Raji (cell line): Measurements from ENCODE around the gene CERS6.

Experiments
- POLR2A ChIP-seq: IDR thresholded peaks from 2 replicates; pipeline ENCODE4 v1.6.1; 2011; ENCODE audit warnings: low read depth, low read length, control low read depth; ENCODE audit not compliant: insufficient read depth

The CERS6 gene

DNA sequence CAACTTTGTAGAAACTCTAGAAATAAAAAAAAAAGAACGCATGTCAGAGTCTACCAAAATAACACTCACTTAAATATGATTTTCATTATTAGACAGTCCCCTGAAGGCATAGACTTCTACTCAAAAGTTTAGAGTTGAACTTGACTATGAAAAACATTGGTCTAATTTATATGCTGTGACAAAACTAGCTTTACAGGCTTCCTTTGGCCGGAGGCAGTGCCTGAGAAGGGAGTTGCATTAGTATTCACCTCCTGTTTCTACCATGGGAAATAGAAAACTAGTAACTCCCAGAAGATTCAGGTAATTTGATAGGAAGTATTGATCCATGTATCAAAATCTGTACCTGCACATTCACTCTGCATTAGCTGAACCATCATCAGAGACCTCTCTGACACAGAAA is 182.9 kb downstream of the CERS6 start:
- TF ChIP-seq POLR2A = no peak

DNA sequence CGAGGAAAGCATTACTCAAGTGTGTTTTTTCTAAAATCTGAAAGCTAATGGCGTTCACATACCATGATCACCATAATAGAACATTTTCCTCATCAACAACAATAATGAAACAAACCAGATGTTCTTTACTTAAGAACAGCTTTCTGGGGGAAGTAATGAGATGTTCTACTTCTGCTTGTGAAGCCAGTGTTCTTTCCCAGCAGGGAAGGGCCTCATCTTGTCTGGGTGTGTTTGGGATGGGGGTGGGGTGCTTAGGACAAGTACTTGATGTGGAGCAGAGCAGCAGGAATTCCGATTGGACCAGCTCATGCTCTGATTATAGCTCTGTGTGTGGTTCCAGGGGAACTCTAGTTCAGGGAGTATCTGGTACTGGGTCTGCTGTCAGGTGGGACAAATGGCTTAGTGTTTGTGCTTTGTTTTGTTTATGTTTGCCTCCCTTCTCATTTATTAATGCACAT is 183.4 kb downstream of the CERS6 start:
- no peak for TF ChIP-seq POLR2A

DNA sequence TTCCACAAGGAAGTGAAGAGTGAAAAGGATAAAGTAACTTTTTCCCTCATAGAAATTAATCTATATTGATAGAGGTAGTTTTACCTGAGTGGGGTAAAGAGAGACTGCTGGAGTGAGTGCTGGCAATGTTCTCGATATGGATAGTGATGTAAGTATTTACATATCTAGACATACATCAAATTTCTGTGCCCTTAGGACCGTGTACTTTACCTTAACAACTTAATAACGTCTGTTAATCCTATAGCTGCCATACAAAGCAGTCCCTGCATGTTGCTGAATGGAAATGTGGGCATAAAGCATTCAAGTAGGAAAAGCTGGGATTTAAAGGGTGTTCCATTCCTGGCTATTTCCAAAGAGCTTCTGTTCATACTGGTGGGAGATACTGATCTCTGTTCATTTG is 184.0 kb downstream of the CERS6 start:
- no peak for TF ChIP-seq POLR2A

DNA sequence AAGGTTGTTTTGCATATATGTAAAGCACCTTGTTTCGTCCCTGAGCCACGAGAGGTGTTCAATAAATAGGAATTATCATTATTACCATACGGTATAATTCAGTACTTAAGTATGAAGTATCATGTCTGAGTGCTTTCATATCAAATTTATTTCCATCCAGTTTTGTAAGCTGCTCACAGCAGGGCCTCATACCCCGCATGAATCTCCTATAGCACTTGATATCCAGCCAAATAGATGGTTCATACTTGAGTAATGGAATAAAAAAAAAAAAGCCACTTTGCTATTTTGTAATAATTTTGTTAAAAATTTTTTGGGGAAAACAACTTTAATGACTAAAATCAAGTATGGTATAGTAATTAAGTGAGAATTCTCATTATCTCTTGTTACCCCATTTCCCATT is 185.6 kb downstream of the CERS6 start:
- TF ChIP-seq POLR2A = no peak

DNA sequence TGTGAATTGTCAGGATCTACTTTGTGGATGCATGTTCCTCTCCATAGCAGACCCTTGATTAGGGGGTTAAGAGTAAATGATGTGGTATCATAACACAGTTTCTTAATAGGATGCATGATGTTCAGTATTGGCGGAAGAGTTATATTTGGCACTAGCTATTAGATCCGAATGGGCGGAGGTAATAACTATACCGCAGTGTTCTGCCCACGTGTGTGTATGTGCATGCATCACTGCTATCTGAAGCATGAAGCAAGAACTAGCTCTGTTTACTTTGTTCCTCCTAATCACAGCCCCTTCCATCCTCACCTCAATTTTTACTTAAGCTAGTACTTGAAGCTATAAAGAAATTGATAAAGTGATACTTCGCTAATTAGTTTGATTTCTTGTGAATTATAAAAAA is 186.8 kb downstream of the CERS6 start:
- no peak for TF ChIP-seq POLR2A

DNA sequence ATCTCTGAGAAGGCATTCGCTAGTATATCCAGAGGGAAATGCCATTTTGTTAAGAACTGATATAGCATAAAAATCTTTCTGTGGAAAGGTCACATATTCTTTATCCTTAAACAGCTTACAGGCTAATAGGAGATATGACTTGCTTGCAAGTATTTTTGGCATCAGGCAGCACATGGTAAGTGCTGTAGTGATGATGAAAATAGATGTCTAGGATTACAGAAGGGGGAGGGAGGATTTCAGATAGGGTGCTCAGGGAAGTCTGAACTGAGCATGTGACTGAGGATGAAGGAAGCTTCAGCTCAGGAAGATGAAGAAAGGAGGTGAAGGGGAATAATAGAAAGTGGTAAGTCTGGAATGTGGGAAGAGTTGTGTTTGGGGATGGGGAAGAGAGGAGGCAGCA is 187.9 kb downstream of the CERS6 start:
- TF ChIP-seq POLR2A = no peak

DNA sequence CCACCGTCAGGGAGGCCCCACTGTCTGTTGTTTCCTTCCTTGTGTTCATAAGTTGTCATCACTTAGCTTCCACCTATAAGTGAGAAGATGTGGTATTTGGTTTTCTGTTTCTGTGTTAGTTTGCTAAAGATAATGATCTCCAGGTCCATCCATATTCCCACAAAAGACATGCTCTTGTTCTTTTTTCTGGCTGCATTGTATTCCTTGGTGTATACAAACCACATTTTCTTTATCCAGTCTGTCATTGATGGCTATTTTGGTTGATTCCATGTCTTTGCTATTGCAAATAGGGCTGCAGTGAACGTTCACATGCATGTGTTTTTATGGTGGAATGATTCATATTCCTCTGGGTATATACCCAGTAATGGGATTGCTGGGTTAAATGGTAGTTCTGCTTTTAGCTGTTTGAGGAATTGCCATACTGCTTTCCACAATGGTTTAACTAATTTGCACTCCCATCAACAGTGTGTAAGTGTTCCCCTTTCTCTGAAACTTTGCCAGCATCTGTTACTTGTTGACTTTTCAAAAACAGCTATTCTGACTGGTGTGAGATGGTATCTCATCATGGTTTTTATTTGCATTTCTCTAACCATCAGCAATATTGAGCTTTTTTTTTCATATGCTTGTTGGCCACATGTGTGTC is 189.7 kb downstream of the CERS6 start:
- no peak for TF ChIP-seq POLR2A

DNA sequence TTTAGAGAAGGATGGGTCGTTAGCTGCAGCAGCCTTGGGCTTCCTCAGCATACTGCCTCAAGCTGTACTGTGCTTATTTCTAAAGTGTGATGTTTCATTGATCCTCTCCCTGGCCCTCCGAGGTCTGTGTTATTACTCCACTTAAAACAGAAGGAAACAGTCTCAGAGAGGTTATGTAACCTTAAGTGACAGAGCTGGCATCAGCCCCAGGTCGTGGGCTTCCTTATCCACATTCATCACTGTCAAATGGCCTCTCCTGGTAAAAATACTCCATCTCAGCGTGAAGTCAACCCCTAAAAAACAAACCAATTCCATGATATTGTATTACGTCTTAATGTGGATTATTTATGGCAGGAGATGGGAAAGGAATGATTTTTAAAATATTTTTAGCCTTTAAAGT is 193.0 kb downstream of the CERS6 start:
- no peak for TF ChIP-seq POLR2A

DNA sequence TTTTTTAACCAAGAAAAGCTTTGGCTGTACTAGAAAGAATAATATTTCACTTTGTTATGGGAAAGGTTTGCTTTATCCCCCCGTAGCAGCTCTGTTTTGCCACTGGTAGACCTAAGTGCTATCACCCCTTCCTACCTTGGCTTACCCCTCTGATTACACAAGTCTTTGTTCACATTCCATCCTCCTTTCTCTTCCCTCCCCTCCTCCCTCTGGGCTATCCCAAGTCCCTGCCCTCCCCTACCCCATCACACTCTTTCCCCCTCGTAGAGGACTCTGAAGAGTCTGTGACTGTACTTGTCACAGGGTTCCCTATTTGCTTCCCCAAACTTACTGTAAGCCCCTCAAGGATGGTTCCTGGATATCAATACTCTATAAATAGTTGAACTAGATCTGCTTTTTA is 193.5 kb downstream of the CERS6 start:
- no peak for TF ChIP-seq POLR2A

DNA sequence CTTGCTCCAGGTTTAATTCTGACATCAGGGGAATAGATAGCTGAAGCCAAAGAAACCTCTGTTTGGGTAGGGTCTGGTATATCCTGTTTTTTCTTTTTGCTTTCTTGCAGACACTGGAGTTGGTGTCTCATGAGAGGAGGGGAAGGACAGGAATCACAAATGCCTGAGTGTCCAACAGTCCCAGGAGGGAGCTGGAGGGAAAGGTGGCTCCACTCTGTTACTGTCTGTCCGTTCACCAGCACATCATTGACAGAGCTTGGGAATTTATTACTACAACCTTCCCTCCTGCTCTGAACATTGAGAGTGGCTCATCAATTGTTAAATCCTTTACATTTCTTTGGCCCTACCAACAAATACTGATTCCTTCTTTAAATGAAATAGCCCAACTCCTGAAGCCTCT is 194.1 kb downstream of the CERS6 start:
- no peak for TF ChIP-seq POLR2A

DNA sequence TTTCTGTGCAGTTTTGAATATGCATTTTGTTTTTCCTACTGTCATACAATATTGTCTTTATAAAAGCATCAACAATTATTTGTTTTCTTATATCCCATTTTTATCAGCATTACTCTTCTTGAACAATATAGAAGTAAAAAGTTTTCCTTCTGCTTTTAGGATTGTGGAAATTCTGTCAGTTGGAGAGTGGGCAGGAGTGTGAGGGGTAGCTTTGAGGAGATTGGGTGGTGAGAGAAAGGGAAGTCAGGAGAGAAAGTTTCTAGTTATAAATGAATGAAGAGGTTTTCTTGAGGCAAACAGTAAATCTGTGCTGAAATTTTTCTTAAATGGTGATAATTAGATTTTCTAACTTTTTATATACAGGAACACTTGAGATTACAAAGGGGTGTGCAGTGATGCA is 194.7 kb downstream of the CERS6 start:
- TF ChIP-seq POLR2A = no peak

DNA sequence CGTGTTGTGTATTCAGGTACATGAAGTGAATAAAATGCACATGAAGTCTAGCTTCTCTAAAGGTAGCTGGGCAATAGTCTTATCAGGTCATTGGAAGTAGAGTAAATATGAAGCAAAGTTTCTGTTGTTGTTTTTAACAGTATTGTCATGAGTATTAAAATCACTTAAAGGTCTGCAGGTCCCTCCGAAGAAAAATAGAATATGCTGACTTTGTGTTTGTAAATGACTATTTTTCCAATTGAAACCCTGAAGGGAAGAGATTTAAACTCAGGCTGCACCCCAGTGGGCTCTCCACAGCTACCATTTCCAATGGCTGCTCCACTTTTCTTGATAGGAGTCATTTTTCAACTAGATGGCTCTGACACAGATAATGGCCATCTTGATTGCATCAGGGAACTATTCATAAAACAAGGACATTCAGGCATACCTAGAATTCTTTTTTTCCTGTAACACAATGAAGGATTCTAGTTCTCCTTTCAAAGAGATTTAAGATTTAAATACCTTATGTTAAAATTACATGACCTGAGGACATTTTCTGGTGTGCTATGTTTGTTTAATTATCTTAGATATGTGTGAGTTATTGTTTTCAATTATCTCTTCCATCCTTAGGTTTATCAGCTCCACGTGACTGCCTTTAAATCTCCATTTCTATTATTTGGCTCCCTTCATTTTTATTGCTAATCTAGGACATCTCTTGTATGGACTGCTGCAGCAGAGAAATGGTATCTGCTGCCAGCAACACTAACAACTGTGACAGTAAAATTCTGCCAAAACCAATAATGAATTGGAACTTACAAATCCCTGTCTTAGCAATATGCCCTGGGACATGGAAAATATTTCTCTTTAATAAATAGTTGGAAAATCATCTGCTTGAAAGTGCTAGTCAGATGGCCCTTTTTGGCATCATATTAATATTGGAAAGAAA is 197.2 kb downstream of the CERS6 start:
- no peak for TF ChIP-seq POLR2A

DNA sequence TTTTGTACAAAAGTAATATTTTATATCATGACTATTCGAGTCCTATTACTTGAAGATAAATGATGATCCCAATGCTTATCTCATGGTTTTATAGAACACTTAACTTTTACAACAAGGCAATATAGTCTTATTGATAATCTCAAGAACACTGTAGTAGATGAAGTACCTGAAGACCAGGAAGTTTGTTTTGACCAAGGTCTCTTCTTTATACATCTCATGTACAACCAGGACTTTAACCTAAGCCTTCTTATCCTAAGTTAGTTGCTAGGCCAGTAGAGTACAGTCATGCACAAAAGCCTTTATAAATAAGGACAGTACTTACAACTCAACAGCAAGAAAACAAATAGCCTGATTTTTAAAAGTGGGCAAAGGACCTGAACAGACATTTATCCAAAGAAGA is 198.6 kb downstream of the CERS6 start:
- TF ChIP-seq POLR2A = no peak

DNA sequence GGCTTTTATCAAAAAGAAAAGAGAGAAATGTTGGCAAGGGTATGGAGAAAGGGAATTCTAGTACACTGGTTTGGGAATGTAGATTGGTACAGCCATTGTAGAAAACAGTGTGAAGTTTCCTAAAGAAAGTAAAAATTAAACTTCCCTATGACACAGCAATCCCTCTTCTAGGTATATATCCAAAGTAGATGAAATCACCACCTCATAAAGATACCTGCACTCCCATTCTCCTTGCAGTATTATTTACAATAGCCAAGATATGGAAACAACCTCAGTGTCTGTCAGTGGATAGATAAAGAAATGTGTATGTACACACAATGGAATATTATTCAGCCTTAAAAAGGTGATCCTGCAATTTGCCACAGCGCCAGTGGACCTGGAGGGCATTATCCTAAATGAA is 199.1 kb downstream of the CERS6 start:
- TF ChIP-seq POLR2A = no peak

DNA sequence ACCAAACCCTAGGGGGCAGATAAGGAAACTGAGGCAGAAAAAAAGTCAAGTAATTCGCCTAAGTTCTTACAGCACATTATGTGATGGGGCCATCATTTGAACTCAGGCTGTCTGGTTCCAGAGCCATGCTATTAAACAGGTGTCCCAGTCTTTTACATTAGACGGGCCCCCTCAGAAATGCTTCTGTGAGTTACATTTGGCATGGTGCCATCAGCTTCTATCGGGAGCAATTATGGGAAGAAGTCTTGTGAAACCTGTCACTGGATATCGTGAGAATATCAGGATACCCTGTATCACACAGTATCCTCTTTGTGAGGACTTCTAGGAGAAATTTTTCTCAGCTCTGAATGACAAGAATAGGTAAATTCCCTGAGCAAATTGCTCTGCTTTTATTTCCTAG is 202.6 kb downstream of the CERS6 start:
- no peak for TF ChIP-seq POLR2A
